Endodermal cell (in vitro differentiated cells): ENCODE data around the gene RHOH. TPM values are rescaled to one million over a fixed set of nuclear protein-coding genes. Genes with fewer than 3 reads are reported as not detected.

Source experiments
- DNase-seq: peaks from one replicate; pipeline ENCODE4 v3.0.0-alpha.2; 2017
- H3K27ac ChIP-seq: 2 replicates; pipeline ENCODE4 v1.5.1; 2013; ENCODE audit warnings: mild to moderate bottlenecking, low read depth, low read length, moderate library complexity
- H3K27me3 ChIP-seq: 2 replicates; pipeline ENCODE4 v1.6.1; 2013; ENCODE audit warnings: mild to moderate bottlenecking, low read length, moderate library complexity; ENCODE audit not compliant: insufficient read depth, control insufficient read depth, poor library complexity, severe bottlenecking
- H3K36me3 ChIP-seq: 2 replicates; pipeline ENCODE4 v1.7.0; 2013; ENCODE audit warnings: mild to moderate bottlenecking, low read length, moderate library complexity; ENCODE audit not compliant: control insufficient read depth, insufficient read depth
- H3K4me1 ChIP-seq: one replicate; pipeline ENCODE4 v1.7.0; 2013; ENCODE audit warnings: low read length; ENCODE audit not compliant: control insufficient read depth, insufficient read depth
- H3K4me3 ChIP-seq: 2 replicates; pipeline ENCODE4 v1.5.1; 2013; ENCODE audit warnings: mild to moderate bottlenecking, low read length, moderate library complexity
- H3K9ac ChIP-seq: 2 replicates; pipeline ENCODE4 v1.6.1; 2013; ENCODE audit warnings: mild to moderate bottlenecking, low read length, moderate library complexity; ENCODE audit not compliant: poor library complexity, severe bottlenecking; ENCODE audit errors: extremely low read depth
- H3K9me3 ChIP-seq: 2 replicates; pipeline ENCODE4 v1.6.1; 2013; ENCODE audit warnings: mild to moderate bottlenecking, low read length, moderate library complexity; ENCODE audit not compliant: control insufficient read depth
- H3K27ac Mint-ChIP-seq: 2 replicates; pipeline ENCODE4 v1.8.0; 2020; ENCODE audit warnings: mixed read lengths
- H3K27me3 Mint-ChIP-seq: 2 replicates; pipeline ENCODE4 v1.8.0; 2021; ENCODE audit warnings: mild to moderate bottlenecking, mixed read lengths; ENCODE audit not compliant: insufficient read depth
- H3K36me3 Mint-ChIP-seq: 2 replicates; pipeline ENCODE4 v1.8.0; 2020; ENCODE audit warnings: low read depth, mixed read lengths
- H3K4me1 Mint-ChIP-seq: 2 replicates; pipeline ENCODE4 v1.8.0; 2020; ENCODE audit warnings: mixed read lengths
- H3K4me3 Mint-ChIP-seq: 2 replicates; pipeline ENCODE4 v1.8.0; 2020; ENCODE audit warnings: mild to moderate bottlenecking, moderate library complexity, mixed read lengths
- H3K9me3 Mint-ChIP-seq: 2 replicates; pipeline ENCODE4 v1.8.0; 2020; ENCODE audit warnings: mild to moderate bottlenecking, mixed read lengths
- WGBS, 2 experiments: methylation state at CpG; one replicate each; pipeline versions ENCODE4 v1.1.5 to v1.1.7; 2013; ENCODE audit warnings: missing lambda C conversion rate in 2 of 2, mixed read lengths in 1 of 2; ENCODE audit not compliant: insufficient coverage in 1 of 2, insufficient read length in 1 of 2; 5-methylcytosine and 5-hydroxymethylcytosine counted together
- total RNA-seq, 2 donors: library from RNA; stranded (reverse); fragmentation: NEBNext Ultra II Directional in 1 of 2; extraction: Animal tissue kit (Norgen Biotek cat#: 25700) in 1 of 2; gene quantifications; 2 replicates in 1 of 2; 3 replicates in 1 of 2; pipeline ENCODE4 v1.2.1, GENCODE V29; 2021
- TF ChIP-seq, protein P1 (sequence below): fragments of 200-600 bp; sonication (generic); conservative IDR thresholded peaks from 2 replicates; pipeline ENCODE4 v1.5.0; 2021; ENCODE audit warnings: antibody characterized with exemption, mild to moderate bottlenecking

The RHOH gene
- total RNA-seq, 2 donors from 2014 or later: 2.9 to 9.4 TPM

DNA sequence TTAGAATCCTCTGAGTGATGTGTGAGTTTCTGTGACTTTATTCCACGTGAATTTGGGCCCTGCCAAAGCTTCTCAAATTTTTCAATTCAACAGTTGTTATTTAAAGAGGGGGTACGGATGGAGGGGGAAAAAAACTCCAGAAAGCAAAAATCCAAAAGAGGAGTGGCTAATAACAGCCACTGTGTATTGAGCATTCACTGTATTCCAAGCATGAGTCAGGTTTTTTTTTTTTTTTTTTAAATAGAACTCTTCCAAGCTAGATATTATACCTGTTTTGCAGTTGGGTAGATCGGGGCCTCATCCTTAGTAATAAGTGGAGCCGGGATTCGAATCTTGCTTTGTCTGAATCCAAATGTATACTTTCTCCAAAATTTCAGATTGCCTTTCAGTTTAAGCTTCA is 6.4 kb upstream of the RHOH start:
- Histone ChIP-seq H3K27me3 (no peaks in the 10 kb centered on the region), H3K4me3 (no peak overlapping the region), H3K36me3 (no peaks in the 10 kb centered on the region), H3K27ac (no peak overlapping the region), H3K4me1 (peaks cover 11% of the 10 kb centered on the region), H3K9ac (no peak overlapping the region), H3K9me3 (no peaks in the 10 kb centered on the region)
- TF ChIP-seq, protein P1, sequence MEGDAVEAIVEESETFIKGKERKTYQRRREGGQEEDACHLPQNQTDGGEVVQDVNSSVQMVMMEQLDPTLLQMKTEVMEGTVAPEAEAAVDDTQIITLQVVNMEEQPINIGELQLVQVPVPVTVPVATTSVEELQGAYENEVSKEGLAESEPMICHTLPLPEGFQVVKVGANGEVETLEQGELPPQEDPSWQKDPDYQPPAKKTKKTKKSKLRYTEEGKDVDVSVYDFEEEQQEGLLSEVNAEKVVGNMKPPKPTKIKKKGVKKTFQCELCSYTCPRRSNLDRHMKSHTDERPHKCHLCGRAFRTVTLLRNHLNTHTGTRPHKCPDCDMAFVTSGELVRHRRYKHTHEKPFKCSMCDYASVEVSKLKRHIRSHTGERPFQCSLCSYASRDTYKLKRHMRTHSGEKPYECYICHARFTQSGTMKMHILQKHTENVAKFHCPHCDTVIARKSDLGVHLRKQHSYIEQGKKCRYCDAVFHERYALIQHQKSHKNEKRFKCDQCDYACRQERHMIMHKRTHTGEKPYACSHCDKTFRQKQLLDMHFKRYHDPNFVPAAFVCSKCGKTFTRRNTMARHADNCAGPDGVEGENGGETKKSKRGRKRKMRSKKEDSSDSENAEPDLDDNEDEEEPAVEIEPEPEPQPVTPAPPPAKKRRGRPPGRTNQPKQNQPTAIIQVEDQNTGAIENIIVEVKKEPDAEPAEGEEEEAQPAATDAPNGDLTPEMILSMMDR: no peak
- Mint-ChIP-seq H3K27me3 (no peaks in the 10 kb centered on the region), H3K4me1 (peaks cover 36% of the 10 kb centered on the region), H3K36me3 (no peaks in the 10 kb centered on the region), H3K9me3 (no peaks in the 10 kb centered on the region), H3K27ac (no peak overlapping the region), H3K4me3 (no peak overlapping the region)
- no peak for DNase-seq
- 92 to 95% methylated on average over 3 to 5 of the region's 5 CpGs for WGBS, 2 experiments

DNA sequence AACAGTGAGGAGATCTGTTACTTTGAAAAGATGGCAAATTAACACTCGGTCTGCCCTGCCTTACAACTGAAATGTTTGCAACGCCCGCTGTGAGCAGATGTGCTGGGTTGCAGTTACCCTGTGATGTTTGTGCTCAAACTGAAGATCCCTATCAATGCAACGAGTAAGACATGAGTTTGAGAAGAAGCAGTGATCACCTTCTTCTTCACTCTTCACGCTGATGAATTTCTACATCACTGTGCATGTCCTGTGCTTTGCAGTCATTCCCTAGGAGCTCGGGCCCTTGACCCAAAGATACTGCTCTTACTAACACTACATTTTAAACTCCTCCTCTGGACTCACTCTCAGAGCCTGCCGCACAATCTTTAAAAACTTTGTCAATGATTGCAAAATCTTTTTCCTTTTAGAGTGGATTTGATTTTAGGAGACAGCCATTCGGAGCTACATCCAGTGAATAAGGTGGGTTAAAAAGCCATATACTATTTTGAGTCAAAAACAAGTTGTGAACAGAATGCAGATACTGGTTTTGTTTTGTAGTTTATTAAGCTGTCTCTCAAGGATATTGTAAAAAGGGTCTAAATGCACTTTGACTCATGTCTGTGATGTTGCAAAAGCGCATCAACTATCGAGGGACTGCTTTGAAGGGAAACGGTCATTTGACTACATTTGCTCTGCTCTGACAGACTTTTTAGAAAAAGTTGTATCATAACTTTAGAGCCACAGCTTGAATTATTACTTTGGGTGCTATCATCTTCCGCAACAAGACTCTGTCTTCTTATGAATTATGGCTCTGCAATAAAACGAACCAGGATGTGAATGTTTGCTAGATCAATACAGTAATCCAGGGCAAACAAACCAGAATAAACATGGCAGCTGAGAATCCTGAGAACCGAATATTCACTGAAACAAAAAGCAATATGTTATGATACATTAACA is 5.7 kb upstream of the RHOH start:
- Mint-ChIP-seq H3K36me3 (no peaks in the 10 kb centered on the region), H3K4me3 (no peak overlapping the region), H3K9me3 (no peaks in the 10 kb centered on the region), H3K27me3 (no peaks in the 10 kb centered on the region), H3K27ac (peak overlapping the region; percentile 40), H3K4me1 (peaks cover 40% of the 10 kb centered on the region)
- Histone ChIP-seq H3K27ac (no peak overlapping the region), H3K9me3 (no peaks in the 10 kb centered on the region), H3K4me1 (peaks cover 11% of the 10 kb centered on the region), H3K9ac (no peak overlapping the region), H3K27me3 (no peaks in the 10 kb centered on the region), H3K36me3 (no peaks in the 10 kb centered on the region), H3K4me3 (no peak overlapping the region)
- TF ChIP-seq, protein P1: no peak
- 77 to 78% methylated on average over 11 to 14 of the region's 14 CpGs for WGBS, 2 experiments
- no peak for DNase-seq

- H3K27ac ChIP-seq: no peak overlapping the region
These were observed 4.5 kb upstream of the RHOH start for GRCh38 chr4:40192114-40193015.

More at GRCh38 chr4:40192114-40193015, 4.5 kb upstream of the RHOH start:
- no peaks in the 10 kb centered on the region for H3K9me3 Mint-ChIP-seq
- H3K4me1 ChIP-seq: peaks cover 11% of the 10 kb centered on the region
- TF ChIP-seq, protein P1: no peak
- no peaks in the 10 kb centered on the region for H3K9me3 ChIP-seq
- no peak overlapping the region for H3K4me3 Mint-ChIP-seq
- DNase-seq: no peak
- 75 to 82% methylated on average over 2 to 8 of the region's 8 CpGs for WGBS, 2 experiments
- no peak overlapping the region for H3K4me3 ChIP-seq
- H3K36me3 Mint-ChIP-seq: no peaks in the 10 kb centered on the region
- no peak overlapping the region for H3K9ac ChIP-seq
- H3K4me1 Mint-ChIP-seq: peaks cover 52% of the 10 kb centered on the region
- no peaks in the 10 kb centered on the region for H3K27me3 ChIP-seq
- H3K27ac Mint-ChIP-seq: peak overlapping the region; percentile 45
- no peaks in the 10 kb centered on the region for H3K36me3 ChIP-seq
- no peaks in the 10 kb centered on the region for H3K27me3 Mint-ChIP-seq
